GM19468 (cell line): Measurements from ENCODE around the gene TIMELESS.
"Not testable (repeated sequence)": the region's sequence is repeated elsewhere in the genome, so short reads cannot be mapped to it uniquely, and the experiment has no call there.

Experiments used
- ATAC-seq: cut with Tn5 transposase; IDR thresholded peaks from one replicate; pipeline ENCODE4 v1.9.1; 2021; ENCODE audit warnings: mild to moderate bottlenecking, moderate library complexity, moderate number of reproducible peaks; ENCODE audit not compliant: unreplicated experiment; ENCODE audit errors: extremely low read depth

TIMELESS gene

GRCh38 chr12:56413392-56413791 is 35.8 kb downstream of the TIMELESS start:
- ATAC-seq, result no peak

GRCh38 chr12:56411781-56412639 is 37.2 kb downstream of the TIMELESS start:
- no peak for ATAC-seq

GRCh38 chr12:56410768-56411167 is 38.5 kb downstream of the TIMELESS start:
- no peak for ATAC-seq

- no peak for ATAC-seq
Measured at GRCh38 chr12:56408799-56409417, 40.3 kb downstream of the TIMELESS start.

GRCh38 chr12:56404227-56404626 is 45.0 kb downstream of the TIMELESS start:
- ATAC-seq, result not testable (repeated sequence)

GRCh38 chr12:56401612-56402011 is 47.6 kb downstream of the TIMELESS start:
- ATAC-seq, result not testable (repeated sequence)

GRCh38 chr12:56401125-56401524 is 48.1 kb downstream of the TIMELESS start:
- not testable (repeated sequence) for ATAC-seq

- ATAC-seq, result not testable (repeated sequence)
Measured at GRCh38 chr12:56399466-56399865, 49.8 kb downstream of the TIMELESS start.

- ATAC-seq, result no peak
Measured at GRCh38 chr12:56398324-56398723, 50.9 kb downstream of the TIMELESS start.

- ATAC-seq, result no peak
Measured at GRCh38 chr12:56392331-56392730, 56.9 kb downstream of the TIMELESS start.

- ATAC-seq, result no peak
Measured at GRCh38 chr12:56391721-56392120, 57.5 kb downstream of the TIMELESS start.

GRCh38 chr12:56389412-56389811 is 59.8 kb downstream of the TIMELESS start:
- no peak for ATAC-seq

- no peak for ATAC-seq
Measured at GRCh38 chr12:56387152-56387736, 62.0 kb downstream of the TIMELESS start.

GRCh38 chr12:56385873-56386272 is 63.4 kb downstream of the TIMELESS start:
- ATAC-seq, result no peak

- ATAC-seq, result no peak
Measured at GRCh38 chr12:56382611-56383010, 66.6 kb downstream of the TIMELESS start.

- no peak for ATAC-seq
Measured at GRCh38 chr12:56377989-56378316, 71.3 kb downstream of the TIMELESS start.

- ATAC-seq, result no peak
Measured at GRCh38 chr12:56377310-56377988, 71.8 kb downstream of the TIMELESS start.

GRCh38 chr12:56375598-56376434 is 73.4 kb downstream of the TIMELESS start:
- ATAC-seq, result peak; percentile 27

GRCh38 chr12:56374726-56375597 is 74.3 kb downstream of the TIMELESS start:
- ATAC-seq, result no peak
